ENCODE measurements around the gene GPC6.

DNA sequence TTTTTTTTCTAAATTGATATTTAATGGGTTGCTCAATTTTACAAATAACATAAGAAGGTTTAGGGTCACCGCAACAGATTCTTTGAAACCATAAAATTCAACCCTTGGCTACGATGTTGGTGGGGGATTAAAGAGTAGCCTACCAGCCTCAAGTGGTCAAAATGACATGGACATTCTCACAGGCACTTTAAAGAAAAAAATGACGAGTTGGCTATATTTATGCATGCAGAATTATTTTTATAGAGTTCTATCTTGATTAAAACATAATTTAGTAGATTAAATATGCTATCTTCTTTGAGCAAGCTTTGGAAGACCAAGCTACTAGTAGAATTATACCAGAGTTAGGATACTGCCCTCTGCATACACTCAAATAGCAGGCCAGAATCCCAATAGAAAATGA, 959.9 kb downstream of the GPC6 start:
- TF ChIP-seq, protein P1, sequence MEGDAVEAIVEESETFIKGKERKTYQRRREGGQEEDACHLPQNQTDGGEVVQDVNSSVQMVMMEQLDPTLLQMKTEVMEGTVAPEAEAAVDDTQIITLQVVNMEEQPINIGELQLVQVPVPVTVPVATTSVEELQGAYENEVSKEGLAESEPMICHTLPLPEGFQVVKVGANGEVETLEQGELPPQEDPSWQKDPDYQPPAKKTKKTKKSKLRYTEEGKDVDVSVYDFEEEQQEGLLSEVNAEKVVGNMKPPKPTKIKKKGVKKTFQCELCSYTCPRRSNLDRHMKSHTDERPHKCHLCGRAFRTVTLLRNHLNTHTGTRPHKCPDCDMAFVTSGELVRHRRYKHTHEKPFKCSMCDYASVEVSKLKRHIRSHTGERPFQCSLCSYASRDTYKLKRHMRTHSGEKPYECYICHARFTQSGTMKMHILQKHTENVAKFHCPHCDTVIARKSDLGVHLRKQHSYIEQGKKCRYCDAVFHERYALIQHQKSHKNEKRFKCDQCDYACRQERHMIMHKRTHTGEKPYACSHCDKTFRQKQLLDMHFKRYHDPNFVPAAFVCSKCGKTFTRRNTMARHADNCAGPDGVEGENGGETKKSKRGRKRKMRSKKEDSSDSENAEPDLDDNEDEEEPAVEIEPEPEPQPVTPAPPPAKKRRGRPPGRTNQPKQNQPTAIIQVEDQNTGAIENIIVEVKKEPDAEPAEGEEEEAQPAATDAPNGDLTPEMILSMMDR (IDR thresholded peaks at IDR 0.05): no peak
- TF ChIP-seq POLR2A (IDR thresholded peaks at IDR 0.05): no peak

Data from uterus (tissue), 2 donors.